GM12875 (cell line): Measurements from ENCODE around the gene EID3.

Source experiments
- H3K4me3 ChIP-seq: one replicate; pipeline ENCODE4 v1.5.1; 2011; ENCODE audit warnings: low read depth, low read length, control low read depth
- CTCF ChIP-seq: IDR thresholded peaks from 2 replicates; pipeline ENCODE4 v1.5.1; 2011; ENCODE audit warnings: low read depth, mild to moderate bottlenecking, control low read depth, inconsistent platforms, low read length, moderate library complexity, borderline replicate concordance; ENCODE audit not compliant: insufficient read depth

EID3 gene

GRCh38 chr12:104273503-104273902, 30.0 kb upstream of the EID3 start:
- no peak for TF ChIP-seq CTCF
- no peak overlapping the region for H3K4me3 ChIP-seq

GRCh38 chr12:104274811-104275210, 28.7 kb upstream of the EID3 start:
- TF ChIP-seq CTCF = no peak
- no peak overlapping the region for H3K4me3 ChIP-seq

- no peak overlapping the region for H3K4me3 ChIP-seq
Observed at GRCh38 chr12:104275689-104276088, 27.9 kb upstream of the EID3 start.

GRCh38 chr12:104276273-104277131, 27.0 kb upstream of the EID3 start:
- TF ChIP-seq CTCF = no peak
- H3K4me3 ChIP-seq = peak overlapping the region; percentile 24

More at GRCh38 chr12:104275689-104276088, 27.9 kb upstream of the EID3 start:
- TF ChIP-seq CTCF = no peak

GRCh38 chr12:104279164-104279563, 24.4 kb upstream of the EID3 start:
- no peak overlapping the region for H3K4me3 ChIP-seq
- TF ChIP-seq CTCF = no peak

- H3K4me3 ChIP-seq = no peak overlapping the region
- no peak for TF ChIP-seq CTCF
Observed at GRCh38 chr12:104280111-104280510, 23.4 kb upstream of the EID3 start.
